Astrocyte (in vitro differentiated cells and primary cell): ENCODE measurements around the gene SRL. TPM values are rescaled to one million over a fixed set of nuclear protein-coding genes. Genes with fewer than 3 reads are reported as not detected.

ENCODE experiments used
- DNase-seq: peaks from one replicate; pipeline ENCODE4 v3.0.0-alpha.2; 2010; ENCODE audit warnings: low read depth
- FAIRE-seq: peaks from 2 replicates; lab custom pipeline; 2011; peaks lifted over from hg19 to GRCh38; lab: Jason Lieb, UNC
- H2AFZ ChIP-seq: 2 replicates; pipeline ENCODE4 v1.6.0; 2012; ENCODE audit warnings: low read depth, low read length, inconsistent platforms
- H3K27ac ChIP-seq: 2 replicates; pipeline ENCODE4 v1.5.1; 2011; ENCODE audit warnings: low read depth, low read length, inconsistent platforms
- H3K27me3 ChIP-seq: 2 replicates; pipeline ENCODE4 v1.6.0; 2011; ENCODE audit warnings: low read length, inconsistent platforms; ENCODE audit not compliant: insufficient read depth
- H3K36me3 ChIP-seq: 2 replicates; pipeline ENCODE4 v1.5.1; 2011; ENCODE audit warnings: low read length, inconsistent platforms; ENCODE audit not compliant: insufficient read depth
- H3K4me1 ChIP-seq: 2 replicates; pipeline ENCODE4 v1.5.1; 2011; ENCODE audit warnings: low read length, inconsistent platforms; ENCODE audit not compliant: insufficient read depth
- H3K4me2 ChIP-seq: 2 replicates; pipeline ENCODE4 v1.6.0; 2012; ENCODE audit warnings: low read length, inconsistent platforms
- H3K4me3 ChIP-seq: 2 replicates; pipeline ENCODE4 v1.5.1; 2011; ENCODE audit warnings: low read depth, mild to moderate bottlenecking, low read length, inconsistent platforms; ENCODE audit not compliant: insufficient read depth
- H3K79me2 ChIP-seq: 2 replicates; pipeline ENCODE4 v1.6.0; 2012; ENCODE audit warnings: mild to moderate bottlenecking, low read length, inconsistent platforms; ENCODE audit not compliant: insufficient read depth
- H3K9ac ChIP-seq: 2 replicates; pipeline ENCODE4 v1.6.0; 2012; ENCODE audit warnings: mild to moderate bottlenecking, low read length, inconsistent platforms
- H3K9me3 ChIP-seq: 2 replicates; pipeline ENCODE4 v1.5.1; 2012; ENCODE audit warnings: low read depth, mild to moderate bottlenecking, low read length, inconsistent platforms; ENCODE audit not compliant: insufficient read depth
- H4K20me1 ChIP-seq: 2 replicates; pipeline ENCODE4 v1.6.0; 2012; ENCODE audit warnings: low read length, inconsistent platforms; ENCODE audit not compliant: insufficient read depth
- H3K27ac Mint-ChIP-seq: one replicate; pipeline ENCODE4 v1.8.0; 2021; ENCODE audit warnings: mild to moderate bottlenecking, mixed read lengths; ENCODE audit not compliant: unreplicated experiment
- H3K27me3 Mint-ChIP-seq: one replicate; pipeline ENCODE4 v1.8.0; 2021; ENCODE audit warnings: low read depth, mixed read lengths; ENCODE audit not compliant: unreplicated experiment
- H3K36me3 Mint-ChIP-seq: one replicate; pipeline ENCODE4 v1.8.0; 2021; ENCODE audit warnings: low read depth, mixed read lengths; ENCODE audit not compliant: unreplicated experiment
- H3K4me1 Mint-ChIP-seq: one replicate; pipeline ENCODE4 v1.8.0; 2021; ENCODE audit warnings: low read depth, mixed read lengths; ENCODE audit not compliant: unreplicated experiment
- H3K4me3 Mint-ChIP-seq: one replicate; pipeline ENCODE4 v1.8.0; 2021; ENCODE audit warnings: mild to moderate bottlenecking, moderate library complexity, mixed read lengths; ENCODE audit not compliant: unreplicated experiment
- H3K9me3 Mint-ChIP-seq: one replicate; pipeline ENCODE4 v1.8.0; 2021; ENCODE audit warnings: mild to moderate bottlenecking, mixed read lengths; ENCODE audit not compliant: unreplicated experiment
- CTCF ChIP-seq: IDR thresholded peaks from 2 replicates; pipeline ENCODE4 v1.5.1; 2011; ENCODE audit warnings: low read depth, mild to moderate bottlenecking, inconsistent platforms, low read length, moderate library complexity; ENCODE audit not compliant: insufficient read depth
- EZH2 ChIP-seq: IDR thresholded peaks from 2 replicates; pipeline ENCODE4 v1.6.1; 2012; ENCODE audit warnings: mild to moderate bottlenecking, low read length, inconsistent platforms; ENCODE audit not compliant: insufficient read depth
- total RNA-seq: library from RNA; stranded (reverse); gene quantifications from 2 replicates; pipeline ENCODE4 v1.2.1, GENCODE V29; 2021

Gene SRL
- total RNA-seq, 1 donor from 2014 or later: not detected

- Mint-ChIP-seq H3K27ac (no peak overlapping the region), H3K4me1 (no peaks in the 10 kb centered on the region), H3K36me3 (no peaks in the 10 kb centered on the region), H3K4me3 (no peak overlapping the region), H3K9me3 (peaks cover 2% of the 10 kb centered on the region), H3K27me3 (peaks cover 22% of the 10 kb centered on the region)
- peaks cover 3% of the 10 kb centered on the region for H3K27me3 ChIP-seq
- no peak for TF ChIP-seq CTCF
- no peak for TF ChIP-seq EZH2
- H3K9ac ChIP-seq: no peak overlapping the region
- no peak overlapping the region for H3K27ac ChIP-seq
- no peaks in the 10 kb centered on the region for H3K36me3 ChIP-seq
- H4K20me1 ChIP-seq: no peaks in the 10 kb centered on the region
- H3K4me2 ChIP-seq: no peak overlapping the region
- DNase-seq (no peak), FAIRE-seq (no peak)
- no peaks in the 10 kb centered on the region for H3K4me1 ChIP-seq
- H3K4me3 ChIP-seq: no peak overlapping the region
- no peak overlapping the region for H2AFZ ChIP-seq
- H3K79me2 ChIP-seq: no peaks in the 10 kb centered on the region
- H3K9me3 ChIP-seq: no peaks in the 10 kb centered on the region
Observed at GRCh38 chr16:4241258-4241927, 487 bp downstream of the SRL start.

GRCh38 chr16:4240624-4241023, 1.3 kb downstream of the SRL start:
- no peak for FAIRE-seq
- Mint-ChIP-seq H3K9me3 (peaks cover 2% of the 10 kb centered on the region), H3K27ac (no peak overlapping the region), H3K4me3 (no peak overlapping the region), H3K4me1 (no peaks in the 10 kb centered on the region), H3K27me3 (peaks cover 24% of the 10 kb centered on the region), H3K36me3 (no peaks in the 10 kb centered on the region)
- no peaks in the 10 kb centered on the region for H3K9me3 ChIP-seq
- no peak for DNase-seq
- H4K20me1 ChIP-seq: no peaks in the 10 kb centered on the region
- no peak overlapping the region for H2AFZ ChIP-seq
- H3K36me3 ChIP-seq: no peaks in the 10 kb centered on the region
- TF ChIP-seq EZH2 (no peak), CTCF (no peak)
- no peak overlapping the region for H3K9ac ChIP-seq
- no peak overlapping the region for H3K4me2 ChIP-seq
- peaks cover 3% of the 10 kb centered on the region for H3K27me3 ChIP-seq
- no peak overlapping the region for H3K4me3 ChIP-seq
- H3K4me1 ChIP-seq: no peaks in the 10 kb centered on the region
- no peak overlapping the region for H3K27ac ChIP-seq
- no peaks in the 10 kb centered on the region for H3K79me2 ChIP-seq

- no peaks in the 10 kb centered on the region for H3K9me3 ChIP-seq
- no peak overlapping the region for H3K27ac Mint-ChIP-seq
- H3K27me3 ChIP-seq: peaks cover 3% of the 10 kb centered on the region
- no peak overlapping the region for H3K4me2 ChIP-seq
- H3K36me3 Mint-ChIP-seq: no peaks in the 10 kb centered on the region
- H3K4me3 ChIP-seq: no peak overlapping the region
- peaks cover 3% of the 10 kb centered on the region for H3K4me1 ChIP-seq
- H3K27me3 Mint-ChIP-seq: peaks cover 25% of the 10 kb centered on the region
- H3K4me3 Mint-ChIP-seq: peak overlapping the region; percentile 27
- H3K4me1 Mint-ChIP-seq: peaks cover 2% of the 10 kb centered on the region
- H3K9me3 Mint-ChIP-seq: peaks cover 2% of the 10 kb centered on the region
- no peaks in the 10 kb centered on the region for H3K36me3 ChIP-seq
- FAIRE-seq (no peak), DNase-seq (no peak)
- no peaks in the 10 kb centered on the region for H4K20me1 ChIP-seq
- no peak overlapping the region for H2AFZ ChIP-seq
- no peak overlapping the region for H3K27ac ChIP-seq
- H3K79me2 ChIP-seq: no peaks in the 10 kb centered on the region
- TF ChIP-seq CTCF (no peak), EZH2 (no peak)
- H3K9ac ChIP-seq: no peak overlapping the region
Observed at GRCh38 chr16:4239682-4240175, 2.2 kb downstream of the SRL start.
